Activated naive CD8-positive, alpha-beta T cell treated with anti-CD3 and anti-CD28 coated beads, Interleukin-2, amount 50 U/mL, for 24 hours (primary cell): Measurements from ENCODE around the gene MDM2.
"Not testable (repeated sequence)": the region's sequence is repeated elsewhere in the genome, so short reads cannot be mapped to it uniquely, and the experiment has no call there.

ENCODE experiments used
- ATAC-seq: fragments of 150-1000 bp; cut with Tn5 transposase; one replicate; pipeline ENCODE4 v1.10.0; 2021
- DNase-seq: peaks from one replicate; pipeline ENCODE4 v3.0.0; 2021
- H3K27ac Mint-ChIP-seq: one replicate; pipeline ENCODE4 v1.8.0; 2021; ENCODE audit warnings: mild to moderate bottlenecking, mixed read lengths
- H3K27me3 Mint-ChIP-seq: one replicate; pipeline ENCODE4 v1.8.0; 2021; ENCODE audit warnings: mixed read lengths
- H3K36me3 Mint-ChIP-seq: one replicate; pipeline ENCODE4 v1.8.0; 2021; ENCODE audit warnings: low read depth, mixed read lengths
- H3K4me1 Mint-ChIP-seq: one replicate; pipeline ENCODE4 v1.8.0; 2021; ENCODE audit warnings: mixed read lengths
- H3K4me3 Mint-ChIP-seq: one replicate; pipeline ENCODE4 v1.8.0; 2021; ENCODE audit warnings: mild to moderate bottlenecking, moderate library complexity, mixed read lengths
- H3K9me3 Mint-ChIP-seq: one replicate; pipeline ENCODE4 v1.8.0; 2021; ENCODE audit warnings: mixed read lengths

Gene MDM2

DNA sequence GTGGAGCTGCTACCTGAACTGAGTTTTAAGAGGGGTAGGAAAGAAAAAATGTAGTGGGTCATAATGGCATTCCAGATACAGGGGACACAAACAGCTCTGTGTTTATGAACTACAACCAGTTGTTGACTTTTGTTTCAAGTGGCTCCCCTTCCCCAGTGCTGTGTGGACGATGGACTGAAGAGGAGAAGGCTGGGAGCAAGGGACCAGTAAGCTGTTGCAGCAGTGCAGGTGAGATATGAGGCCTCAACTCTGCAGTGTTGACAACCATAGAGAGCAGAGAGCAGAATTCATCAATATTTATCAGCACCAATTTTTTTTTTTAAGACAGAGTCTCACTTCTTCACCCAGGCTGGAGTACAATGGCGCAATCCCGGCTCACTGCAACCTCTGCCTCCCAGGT lies 46.6 kb downstream of the MDM2 start:
- DNase-seq (no peak), ATAC-seq (no peak)
- Mint-ChIP-seq H3K4me1 (peaks cover 3% of the 10 kb centered on the region), H3K4me3 (no peak overlapping the region), H3K36me3 (peaks cover 13% of the 10 kb centered on the region), H3K9me3 (no peaks in the 10 kb centered on the region), H3K27ac (no peak overlapping the region), H3K27me3 (no peaks in the 10 kb centered on the region)

DNA sequence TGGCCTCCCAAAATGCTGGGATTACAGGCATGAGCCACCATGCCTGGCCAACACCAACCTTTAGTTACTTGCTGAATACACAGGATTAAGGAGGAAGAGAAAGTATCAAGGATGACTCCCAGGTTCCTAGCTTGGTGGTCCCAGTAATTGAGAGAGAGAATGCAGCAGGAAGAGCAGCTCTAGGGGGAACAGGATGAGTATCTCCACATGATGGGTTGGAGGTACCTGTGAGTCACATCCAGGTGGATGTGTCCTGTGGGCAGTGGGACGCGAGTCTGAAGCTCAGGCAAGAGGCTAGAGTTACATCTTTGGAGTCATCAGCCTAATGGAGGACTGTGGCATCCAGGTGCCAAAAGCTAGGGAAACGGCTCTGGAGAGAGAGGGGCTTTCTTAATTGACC lies 47.1 kb downstream of the MDM2 start:
- H3K36me3 Mint-ChIP-seq: peaks cover 13% of the 10 kb centered on the region
- H3K9me3 Mint-ChIP-seq: no peaks in the 10 kb centered on the region
- no peak for ATAC-seq
- H3K27me3 Mint-ChIP-seq: no peaks in the 10 kb centered on the region
- H3K4me1 Mint-ChIP-seq: peaks cover 3% of the 10 kb centered on the region
- no peak overlapping the region for H3K27ac Mint-ChIP-seq
- DNase-seq: no peak
- H3K4me3 Mint-ChIP-seq: no peak overlapping the region

- Mint-ChIP-seq H3K36me3 (peaks cover 13% of the 10 kb centered on the region), H3K4me1 (peaks cover 3% of the 10 kb centered on the region), H3K27ac (no peak overlapping the region), H3K4me3 (no peak overlapping the region), H3K27me3 (no peaks in the 10 kb centered on the region), H3K9me3 (no peaks in the 10 kb centered on the region)
- no peak for DNase-seq
- ATAC-seq: no peak
These were observed 47.8 kb downstream of the MDM2 start for GRCh38 chr12:68855771-68856170.

DNA sequence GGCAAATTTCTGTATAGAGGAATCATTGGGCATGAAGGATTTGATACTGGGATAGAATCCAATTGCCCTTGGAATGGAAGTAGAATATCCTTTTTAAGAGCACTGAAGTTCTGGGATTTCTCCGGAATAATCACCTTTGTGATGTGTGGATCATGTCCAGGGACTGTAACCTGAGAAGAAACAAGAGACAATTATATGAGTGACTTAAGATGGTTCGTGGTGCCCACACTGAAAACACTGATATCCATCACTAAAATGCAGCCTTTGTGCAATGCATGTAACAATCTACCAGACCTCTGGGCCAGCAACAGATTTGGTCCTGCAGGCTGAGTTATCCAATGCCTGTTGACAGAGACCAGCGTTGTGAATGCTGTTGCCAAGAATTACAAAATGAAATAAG lies 48.5 kb downstream of the MDM2 start:
- ATAC-seq: no peak
- Mint-ChIP-seq H3K36me3 (peaks cover 13% of the 10 kb centered on the region), H3K4me1 (peaks cover 3% of the 10 kb centered on the region)

DNA sequence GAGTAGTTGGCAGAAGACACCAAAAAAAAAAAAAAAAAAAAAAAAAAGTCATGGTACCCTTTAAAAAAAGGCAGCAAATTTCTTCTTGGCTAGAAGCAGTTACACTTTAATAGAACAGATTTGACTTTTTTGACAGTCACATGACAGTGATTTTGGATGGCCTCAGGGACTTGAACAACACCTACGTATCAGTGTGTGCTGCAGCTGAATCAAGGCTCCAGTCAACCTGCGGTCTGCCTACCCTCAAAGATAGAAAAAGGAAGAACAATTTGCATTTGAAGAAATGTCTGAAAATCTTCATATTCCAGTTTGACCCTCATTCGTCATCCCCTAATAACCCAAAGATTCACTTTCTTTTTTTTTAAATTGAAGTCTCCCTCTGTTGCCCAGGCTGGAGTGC lies 53.9 kb downstream of the MDM2 start:
- peaks cover 12% of the 10 kb centered on the region for H3K36me3 Mint-ChIP-seq
- H3K9me3 Mint-ChIP-seq: no peaks in the 10 kb centered on the region
- H3K4me1 Mint-ChIP-seq: no peaks in the 10 kb centered on the region
- H3K27ac Mint-ChIP-seq: no peak overlapping the region
- no peak for ATAC-seq
- H3K4me3 Mint-ChIP-seq: no peak overlapping the region
- DNase-seq: no peak
- H3K27me3 Mint-ChIP-seq: no peaks in the 10 kb centered on the region

More for the DNA sequence above, 48.5 kb downstream of the MDM2 start:
- H3K27me3 Mint-ChIP-seq: no peaks in the 10 kb centered on the region
- no peak overlapping the region for H3K4me3 Mint-ChIP-seq
- no peaks in the 10 kb centered on the region for H3K9me3 Mint-ChIP-seq
- DNase-seq: no peak
- H3K27ac Mint-ChIP-seq: no peak overlapping the region

DNA sequence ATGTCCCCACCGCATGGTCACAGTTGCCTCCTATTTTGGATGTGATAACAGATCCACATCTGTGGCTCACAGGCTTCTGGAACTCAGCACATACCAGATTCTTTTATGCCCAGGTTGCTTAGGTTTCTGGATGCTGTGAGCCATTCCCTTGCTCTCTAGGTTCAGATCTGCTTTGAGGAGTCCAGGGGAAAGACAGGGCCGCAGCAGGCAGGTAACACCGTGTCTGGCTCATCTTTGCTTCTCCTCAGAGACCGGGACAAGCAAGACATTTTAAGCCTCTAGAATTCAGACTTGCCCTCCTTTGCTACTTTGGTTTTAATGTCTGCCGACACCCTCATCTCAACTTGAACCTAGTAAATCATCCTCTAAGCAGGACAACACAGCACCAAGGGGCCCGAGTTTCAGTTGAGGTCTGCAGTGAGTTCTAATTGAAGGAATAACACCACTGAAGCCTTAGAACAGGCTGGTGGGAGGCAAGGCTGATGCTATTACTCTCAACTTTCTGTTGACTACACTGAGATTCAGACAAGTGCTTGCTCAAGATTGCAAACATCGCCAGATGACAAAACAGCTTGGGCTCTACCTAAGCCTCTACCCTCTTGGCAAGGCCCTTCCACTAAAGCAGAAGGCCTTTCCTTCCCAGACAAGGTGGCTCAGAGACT lies 55.3 kb downstream of the MDM2 start:
- ATAC-seq (no peak), DNase-seq (no peak)
- Mint-ChIP-seq H3K27me3 (no peaks in the 10 kb centered on the region), H3K4me1 (no peaks in the 10 kb centered on the region), H3K4me3 (no peak overlapping the region), H3K27ac (no peak overlapping the region), H3K9me3 (no peaks in the 10 kb centered on the region), H3K36me3 (peaks cover 10% of the 10 kb centered on the region)

DNA sequence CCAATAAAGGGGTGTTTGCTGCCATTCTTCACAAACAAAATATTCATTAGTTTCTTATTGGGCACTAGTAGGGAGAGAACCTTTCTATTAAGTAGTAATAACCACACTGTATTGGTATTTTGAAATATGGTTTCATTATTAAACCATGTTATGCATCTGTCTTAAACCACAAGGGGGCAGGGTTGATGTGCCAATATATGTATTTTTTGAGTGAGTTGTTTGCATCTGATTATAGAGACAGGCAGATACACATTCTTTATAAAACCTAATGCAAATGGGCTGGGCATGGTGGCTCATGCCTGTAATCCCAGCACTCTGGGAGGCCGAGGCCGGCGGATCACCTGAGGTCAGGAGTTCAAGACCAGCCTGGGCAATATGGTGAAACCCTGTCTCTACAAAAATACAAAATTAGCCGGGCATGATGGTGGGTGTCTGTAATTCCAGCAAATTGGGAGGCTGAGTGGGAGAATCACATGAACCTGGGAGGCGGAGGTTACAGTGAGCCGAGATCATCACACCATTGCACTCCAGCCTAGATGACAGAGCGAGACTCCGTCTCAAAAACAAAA lies 56.0 kb downstream of the MDM2 start:
- ATAC-seq, H3K4me3 Mint-ChIP-seq, H3K9me3 Mint-ChIP-seq, H3K27ac Mint-ChIP-seq, H3K4me1 Mint-ChIP-seq, H3K27me3 Mint-ChIP-seq: not testable (repeated sequence)
- DNase-seq: peak; percentile 9
- H3K36me3 Mint-ChIP-seq: peaks cover 10% of the 10 kb centered on the region

- Mint-ChIP-seq H3K27me3 (no peaks in the 10 kb centered on the region), H3K9me3 (no peaks in the 10 kb centered on the region), H3K27ac (no peak overlapping the region), H3K4me3 (no peak overlapping the region), H3K4me1 (no peaks in the 10 kb centered on the region), H3K36me3 (peaks cover 11% of the 10 kb centered on the region)
- no peak for DNase-seq
- no peak for ATAC-seq
These were observed 56.6 kb downstream of the MDM2 start for GRCh38 chr12:68864604-68865003.

- ATAC-seq (no peak), DNase-seq (no peak)
- Mint-ChIP-seq H3K4me3 (no peak overlapping the region), H3K9me3 (no peaks in the 10 kb centered on the region), H3K27ac (no peak overlapping the region), H3K27me3 (no peaks in the 10 kb centered on the region), H3K4me1 (no peaks in the 10 kb centered on the region), H3K36me3 (peaks cover 11% of the 10 kb centered on the region)
These were observed 57.6 kb downstream of the MDM2 start for GRCh38 chr12:68865399-68866164.

DNA sequence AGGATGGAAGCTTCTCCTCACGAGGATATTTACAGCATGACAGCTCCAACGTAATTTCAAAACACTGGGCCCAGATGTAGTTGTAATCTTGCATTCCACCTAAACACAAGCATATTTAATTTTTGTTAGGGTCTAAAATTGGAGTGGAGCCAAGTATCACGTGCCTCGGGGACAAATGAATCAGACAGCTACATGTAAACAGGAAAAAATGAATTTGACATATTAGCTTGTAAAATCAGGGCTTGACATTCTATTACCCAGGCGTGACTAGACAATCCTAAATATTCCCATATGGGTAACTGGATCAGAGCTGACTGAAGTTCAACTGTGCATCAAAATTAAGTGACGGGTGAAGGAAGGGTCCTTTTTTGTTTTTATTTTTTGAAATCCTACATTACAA lies 59.0 kb downstream of the MDM2 start:
- Mint-ChIP-seq H3K4me1 (no peaks in the 10 kb centered on the region), H3K9me3 (no peaks in the 10 kb centered on the region), H3K36me3 (peaks cover 19% of the 10 kb centered on the region), H3K27me3 (no peaks in the 10 kb centered on the region), H3K27ac (no peak overlapping the region), H3K4me3 (no peak overlapping the region)
- ATAC-seq (no peak), DNase-seq (no peak)

- ATAC-seq (no peak), DNase-seq (no peak)
- Mint-ChIP-seq H3K4me3 (no peak overlapping the region), H3K9me3 (no peaks in the 10 kb centered on the region), H3K27me3 (no peaks in the 10 kb centered on the region), H3K4me1 (no peaks in the 10 kb centered on the region), H3K27ac (no peak overlapping the region), H3K36me3 (peaks cover 18% of the 10 kb centered on the region)
These were observed 59.6 kb downstream of the MDM2 start for GRCh38 chr12:68867606-68868005.

- H3K36me3 Mint-ChIP-seq: peaks cover 18% of the 10 kb centered on the region
These were observed 60.2 kb downstream of the MDM2 start for GRCh38 chr12:68868043-68868790.

GRCh38 chr12:68870011-68870410 lies 62.0 kb downstream of the MDM2 start:
- ATAC-seq (no peak), DNase-seq (no peak)
- no peak overlapping the region for H3K27ac Mint-ChIP-seq
- no peaks in the 10 kb centered on the region for H3K4me1 Mint-ChIP-seq
- H3K36me3 Mint-ChIP-seq: peaks cover 23% of the 10 kb centered on the region
- no peaks in the 10 kb centered on the region for H3K27me3 Mint-ChIP-seq
- no peaks in the 10 kb centered on the region for H3K9me3 Mint-ChIP-seq
- H3K4me3 Mint-ChIP-seq: no peak overlapping the region

More at GRCh38 chr12:68868043-68868790, 60.2 kb downstream of the MDM2 start:
- no peaks in the 10 kb centered on the region for H3K27me3 Mint-ChIP-seq
- no peak for ATAC-seq
- H3K4me3 Mint-ChIP-seq: no peak overlapping the region
- no peak for DNase-seq
- H3K4me1 Mint-ChIP-seq: no peaks in the 10 kb centered on the region
- no peak overlapping the region for H3K27ac Mint-ChIP-seq
- H3K9me3 Mint-ChIP-seq: no peaks in the 10 kb centered on the region

DNA sequence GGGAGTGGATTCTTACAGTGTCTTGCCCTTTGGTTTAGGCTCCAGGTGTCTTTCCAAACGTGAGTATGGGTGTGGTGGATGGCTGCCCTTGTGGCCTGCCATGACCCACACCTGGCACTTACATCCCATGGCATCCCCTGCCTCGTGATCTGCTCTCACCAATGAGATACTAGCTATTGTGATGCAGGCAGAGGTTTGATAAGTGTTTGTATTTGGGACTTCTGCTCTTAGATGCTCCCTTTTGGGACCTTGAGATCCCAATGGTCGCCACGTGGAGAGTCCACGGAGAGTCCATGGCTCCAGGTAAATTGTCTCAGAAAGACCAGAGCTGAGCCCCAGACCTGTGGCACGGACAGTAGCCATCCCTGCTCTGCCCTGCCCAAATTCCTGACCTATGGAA lies 62.5 kb downstream of the MDM2 start:
- no peaks in the 10 kb centered on the region for H3K9me3 Mint-ChIP-seq
- ATAC-seq (no peak), DNase-seq (no peak)
- H3K4me3 Mint-ChIP-seq: no peak overlapping the region
- H3K4me1 Mint-ChIP-seq: no peaks in the 10 kb centered on the region
- no peak overlapping the region for H3K27ac Mint-ChIP-seq
- H3K36me3 Mint-ChIP-seq: peaks cover 23% of the 10 kb centered on the region
- no peaks in the 10 kb centered on the region for H3K27me3 Mint-ChIP-seq

GRCh38 chr12:68871396-68871795 lies 63.4 kb downstream of the MDM2 start:
- Mint-ChIP-seq H3K27ac (no peak overlapping the region), H3K9me3 (no peaks in the 10 kb centered on the region), H3K27me3 (no peaks in the 10 kb centered on the region), H3K36me3 (peaks cover 20% of the 10 kb centered on the region), H3K4me3 (no peak overlapping the region), H3K4me1 (no peaks in the 10 kb centered on the region)
- no peak for ATAC-seq
- DNase-seq: no peak
